ENCODE results near the gene TUFM.
"Not testable (repeated sequence)": the region's sequence is repeated elsewhere in the genome, so short reads cannot be mapped to it uniquely, and the experiment has no call there.

TUFM gene

DNA sequence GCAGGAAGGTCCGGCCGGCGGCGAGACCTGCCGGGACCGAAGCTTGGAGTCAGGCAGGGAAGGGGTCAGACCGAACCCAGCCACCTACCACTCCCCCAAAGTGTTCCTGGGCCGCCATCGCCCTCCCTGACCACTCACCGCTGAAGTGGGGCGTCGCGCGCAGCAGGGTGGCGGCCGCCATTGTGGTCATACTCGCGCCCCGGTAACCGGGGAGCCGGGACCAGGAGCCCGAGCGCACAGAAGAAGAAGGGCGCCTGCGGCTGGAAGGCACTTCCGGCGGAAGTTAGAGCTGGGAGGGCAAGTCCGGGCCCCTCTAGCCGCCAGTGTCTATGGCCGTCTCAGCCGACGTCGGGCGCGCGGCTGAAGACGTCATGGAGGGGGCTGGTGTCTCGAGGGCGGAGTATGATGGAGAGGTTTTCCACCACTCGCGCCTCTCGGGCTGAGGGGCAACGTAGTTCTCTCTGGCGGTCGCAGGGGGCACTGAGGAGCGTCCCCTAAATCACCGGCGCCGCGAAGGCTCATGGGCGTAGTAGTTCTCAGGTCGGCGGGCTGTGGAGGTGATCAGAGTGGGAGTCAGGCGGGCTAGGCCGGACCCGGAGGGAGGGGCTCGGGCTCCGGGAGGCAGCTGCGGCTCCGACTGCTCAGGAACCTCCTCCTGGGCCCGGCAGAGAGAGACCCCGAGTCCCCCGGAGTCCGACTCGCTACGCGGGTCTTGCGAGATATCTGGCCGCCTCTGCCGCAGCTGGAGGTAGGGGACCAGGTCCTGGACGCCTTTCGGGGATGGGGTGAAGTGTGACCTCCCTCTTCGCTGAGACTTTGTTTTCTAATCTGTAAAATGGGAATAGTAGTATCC lies at the start of gene TUFM:
Gene TUFM, minus strand, starts transcription at position 269 of the 853 bp plus-strand sequence. Its CDS starts 79 bp downstream, at position 190.
- DNase-seq (ENCODE audit: low spot score), result peak; percentile 100

DNA sequence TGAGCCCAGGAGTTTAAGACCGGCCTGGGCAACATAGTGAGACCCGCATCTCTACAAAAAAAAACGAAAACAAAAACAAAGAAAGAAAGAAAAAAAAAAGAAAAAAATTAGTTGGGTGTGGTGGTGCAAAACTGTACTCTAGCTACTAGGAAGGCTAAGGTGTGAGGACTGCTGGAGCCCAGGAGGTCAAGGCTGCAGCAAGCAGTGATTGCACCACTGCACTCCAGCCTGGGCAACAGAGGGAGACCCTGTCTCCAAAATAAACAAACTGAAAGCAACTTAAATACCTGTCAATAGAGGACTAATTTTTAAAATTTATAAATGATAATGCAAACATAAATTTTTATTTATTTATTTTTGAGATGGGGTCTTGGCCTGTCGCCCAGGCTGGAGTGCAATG lies 49.5 kb upstream of the TUFM start:
- no peak for DNase-seq (ENCODE audit: low spot score)

- DNase-seq (ENCODE audit: low spot score), result no peak
These were observed 47.1 kb upstream of the TUFM start for GRCh38 chr16:28893291-28893690.

DNA sequence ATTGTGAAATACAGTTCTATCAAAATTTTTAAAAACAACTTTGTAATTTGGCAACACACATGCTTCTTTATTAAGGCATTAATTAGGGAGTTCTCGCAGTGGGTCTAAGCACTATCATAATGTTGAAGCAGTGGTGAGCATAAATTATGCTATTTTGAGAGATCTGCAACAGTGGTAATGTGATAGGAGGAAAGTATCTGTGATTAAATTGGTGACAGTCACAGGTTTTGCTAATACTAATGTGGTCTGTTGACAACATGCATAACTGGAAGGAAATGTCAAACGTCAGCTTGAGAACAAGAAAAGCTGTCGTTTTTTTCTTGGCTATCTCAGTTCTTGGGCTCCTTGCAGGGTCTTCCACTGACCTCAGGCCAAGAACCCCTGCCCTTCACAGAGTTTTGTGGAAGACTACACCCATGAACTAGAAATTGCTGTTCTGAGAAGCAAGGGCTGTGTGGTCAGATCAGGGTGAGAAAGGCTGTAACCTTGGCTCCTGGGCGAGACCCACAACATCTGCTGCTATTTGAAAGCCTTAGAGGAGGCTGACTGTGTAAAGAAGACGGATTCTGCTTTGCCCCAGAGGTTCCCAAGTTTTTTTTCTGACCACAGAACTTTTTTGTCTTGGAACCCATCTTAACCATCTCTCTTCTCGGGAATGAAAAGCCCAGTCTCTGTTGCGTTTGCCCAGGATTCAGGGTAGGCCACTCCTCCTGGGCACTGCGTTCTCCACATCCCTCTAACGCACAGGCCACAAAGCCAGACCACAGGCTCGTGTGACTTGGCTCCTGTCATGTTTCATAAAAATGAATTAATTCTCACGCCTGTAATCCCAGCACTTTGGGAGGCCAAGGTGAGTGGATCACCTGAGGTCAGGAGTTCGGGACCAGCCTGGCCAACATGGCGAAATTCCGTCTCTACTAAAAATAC lies 46.1 kb upstream of the TUFM start:
- no peak for DNase-seq (ENCODE audit: low spot score)

DNA sequence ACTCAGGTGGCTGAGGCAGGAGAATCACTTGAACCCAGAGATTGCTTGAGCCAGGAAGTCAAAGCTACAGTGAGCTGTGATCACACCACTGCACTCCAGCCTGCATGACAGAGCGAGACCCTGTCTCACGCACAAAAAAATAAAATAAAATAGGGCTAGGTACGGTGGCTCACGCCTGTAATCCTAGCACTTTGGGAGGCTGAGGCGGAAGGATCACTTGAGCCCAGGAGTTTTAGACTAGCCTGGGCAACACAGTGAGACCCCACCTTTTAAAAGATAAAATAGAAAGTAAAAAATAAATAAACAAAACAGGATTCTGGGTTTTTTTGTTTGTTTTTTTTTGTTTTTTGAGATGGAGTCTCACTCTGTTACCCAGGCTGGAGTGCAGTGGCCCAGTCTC lies 44.2 kb upstream of the TUFM start:
- not testable (repeated sequence) for DNase-seq (ENCODE audit: low spot score)

DNA sequence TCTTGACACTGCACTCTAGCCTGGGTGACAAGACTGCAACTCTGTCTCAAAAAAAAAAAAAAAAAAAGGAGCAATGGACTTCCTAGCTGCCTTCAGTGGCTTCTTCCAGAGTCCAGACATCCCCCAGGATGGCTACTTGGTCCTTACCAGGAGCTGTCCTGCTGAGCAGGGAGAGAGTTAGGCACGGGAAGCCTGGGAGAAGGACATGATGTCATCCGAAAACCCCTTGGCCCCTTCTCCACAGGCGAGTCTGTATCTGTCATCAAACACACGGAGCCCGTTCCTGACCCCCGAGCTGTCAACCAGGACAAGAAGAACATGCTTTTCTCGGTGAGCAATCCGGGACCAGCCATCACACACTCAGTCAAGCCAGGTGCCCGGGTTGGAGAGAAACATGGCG lies 40.8 kb upstream of the TUFM start:
- DNase-seq (ENCODE audit: low spot score), result no peak

- no peak for DNase-seq (ENCODE audit: low spot score)
These were observed 37.9 kb upstream of the TUFM start for GRCh38 chr16:28884045-28884444.

GRCh38 chr16:28883221-28883996 lies 37.3 kb upstream of the TUFM start:
- DNase-seq (ENCODE audit: low spot score), result no peak

DNA sequence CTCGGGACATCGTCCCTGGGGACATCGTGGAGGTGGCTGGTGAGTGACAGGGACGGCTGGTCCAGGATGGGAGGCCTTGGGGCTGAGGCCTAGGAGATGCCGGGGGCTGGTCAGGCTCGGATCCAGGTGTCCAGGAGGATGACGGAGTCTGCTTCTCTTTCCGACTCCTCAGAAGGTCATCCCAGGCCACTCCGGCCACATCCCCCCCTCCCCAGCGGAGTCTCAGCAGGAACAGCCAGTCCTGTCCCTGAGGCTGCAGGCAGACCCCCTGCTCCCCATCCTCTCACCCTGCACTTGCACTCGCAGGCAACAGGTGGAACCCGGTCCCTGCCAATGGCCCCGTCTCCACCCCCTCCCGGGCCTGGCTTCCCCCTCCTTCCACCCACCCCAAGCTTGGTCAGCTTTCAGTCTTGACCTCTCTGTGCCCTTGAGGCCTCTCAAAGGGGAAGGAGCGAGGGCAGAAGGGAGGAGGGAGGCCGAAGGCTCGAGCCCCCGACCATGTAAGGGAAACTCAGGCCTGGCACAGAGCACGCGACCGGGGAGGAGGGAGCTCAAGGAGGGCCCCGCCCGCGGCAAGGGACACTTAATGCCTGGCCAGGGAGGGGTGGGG lies 36.5 kb upstream of the TUFM start:
- DNase-seq (ENCODE audit: low spot score), result no peak

GRCh38 chr16:28881565-28881964 lies 35.4 kb upstream of the TUFM start:
- DNase-seq (ENCODE audit: low spot score), result not testable (repeated sequence)

GRCh38 chr16:28880955-28881354 lies 34.8 kb upstream of the TUFM start:
- no peak for DNase-seq (ENCODE audit: low spot score)

- DNase-seq (ENCODE audit: low spot score), result no peak
These were observed 34.4 kb upstream of the TUFM start for GRCh38 chr16:28880589-28880915.

DNA sequence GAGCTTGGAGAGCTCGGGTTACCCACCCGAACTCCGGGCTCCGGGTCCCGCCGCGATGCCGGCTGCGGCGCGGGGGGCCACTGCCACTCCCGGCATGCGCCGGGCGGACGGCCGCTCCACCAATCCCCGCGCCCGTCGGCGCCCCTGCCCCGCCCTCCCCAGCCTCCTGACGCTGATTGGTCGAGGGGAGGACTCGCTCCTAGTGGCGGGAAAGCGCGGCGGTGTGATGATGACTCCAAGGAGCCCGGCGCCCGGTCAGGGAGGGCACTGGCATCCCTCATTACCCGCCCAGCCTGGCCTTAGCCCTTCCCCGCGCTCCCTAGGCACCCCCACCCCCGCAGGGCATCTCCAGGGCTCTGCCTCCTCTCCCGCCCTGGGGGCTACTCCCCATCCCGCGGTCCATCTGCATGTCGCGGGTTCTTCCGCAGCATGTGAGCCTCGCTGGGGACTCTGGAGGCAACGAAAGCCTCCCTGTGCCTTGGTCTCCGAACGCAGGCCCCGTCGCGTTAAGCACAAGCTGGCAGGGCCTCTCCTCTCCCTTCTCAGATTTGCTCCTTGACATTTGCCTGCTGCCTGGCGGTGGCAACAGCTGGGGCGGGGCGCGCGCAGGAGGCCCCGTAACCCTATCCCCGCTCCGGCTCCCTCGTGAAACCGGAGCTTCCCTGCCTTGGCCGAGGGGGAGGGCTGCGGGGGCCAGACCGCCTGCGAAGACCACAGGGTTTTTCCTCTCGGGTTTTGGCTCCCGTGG lies 33.9 kb upstream of the TUFM start:
- DNase-seq (ENCODE audit: low spot score), result peak; percentile 86

DNA sequence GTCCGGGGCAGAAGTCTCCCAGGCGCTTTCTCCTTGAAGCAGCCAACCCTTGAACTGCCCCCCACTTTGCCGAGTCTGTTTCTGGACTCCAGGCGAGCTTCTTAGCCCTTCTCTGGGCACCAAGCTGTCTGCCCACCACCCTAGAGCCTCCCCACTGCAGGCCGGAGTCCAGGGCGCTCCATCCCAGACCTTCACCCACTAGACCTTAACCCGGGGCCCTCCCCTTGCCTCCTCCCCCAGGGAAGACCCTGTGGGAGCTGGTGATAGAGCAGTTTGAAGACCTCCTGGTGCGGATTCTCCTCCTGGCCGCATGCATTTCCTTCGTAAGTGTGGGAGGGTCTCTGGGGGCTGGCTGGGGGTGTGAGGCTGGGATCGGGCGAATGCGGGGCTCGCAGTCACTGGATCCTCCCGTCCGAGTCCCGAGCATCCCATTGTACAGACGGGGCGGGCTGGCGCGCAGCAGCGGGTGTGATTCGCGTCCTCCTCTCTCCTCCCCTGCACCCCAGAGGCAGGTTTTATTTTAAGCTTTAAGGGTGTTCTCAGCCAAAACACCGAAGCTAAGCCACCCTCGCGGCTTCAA lies 33.2 kb upstream of the TUFM start:
- no peak for DNase-seq (ENCODE audit: low spot score)

GRCh38 chr16:28878083-28878926 lies 32.2 kb upstream of the TUFM start, which contains the start of gene ATP2A1:
Gene ATP2A1 (plus strand): TSS chr16:28878488. CDS start chr16:28878672, 184 bp downstream.
- no peak for DNase-seq (ENCODE audit: low spot score)

DNA sequence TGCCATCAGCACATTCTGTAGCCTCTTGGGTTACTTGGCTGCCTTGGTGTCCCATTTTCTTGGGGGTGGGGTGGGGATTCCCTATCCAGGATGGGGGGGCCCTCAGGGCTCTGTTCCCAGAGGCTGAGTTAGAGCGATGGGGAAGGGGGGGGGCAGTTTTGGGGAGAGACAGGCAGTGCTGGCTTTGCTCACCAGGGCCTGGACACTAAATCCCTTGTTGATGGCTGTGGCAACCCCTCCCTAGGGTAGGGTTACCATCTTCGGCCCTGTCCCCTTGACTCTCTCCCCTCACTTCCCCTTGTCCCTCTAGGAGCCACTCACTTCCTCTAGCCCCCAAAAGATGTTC lies 31.5 kb upstream of the TUFM start:
- no peak for DNase-seq (ENCODE audit: low spot score)

- DNase-seq (ENCODE audit: low spot score), result no peak
These were observed 31.0 kb upstream of the TUFM start for GRCh38 chr16:28876973-28877654.

DNA sequence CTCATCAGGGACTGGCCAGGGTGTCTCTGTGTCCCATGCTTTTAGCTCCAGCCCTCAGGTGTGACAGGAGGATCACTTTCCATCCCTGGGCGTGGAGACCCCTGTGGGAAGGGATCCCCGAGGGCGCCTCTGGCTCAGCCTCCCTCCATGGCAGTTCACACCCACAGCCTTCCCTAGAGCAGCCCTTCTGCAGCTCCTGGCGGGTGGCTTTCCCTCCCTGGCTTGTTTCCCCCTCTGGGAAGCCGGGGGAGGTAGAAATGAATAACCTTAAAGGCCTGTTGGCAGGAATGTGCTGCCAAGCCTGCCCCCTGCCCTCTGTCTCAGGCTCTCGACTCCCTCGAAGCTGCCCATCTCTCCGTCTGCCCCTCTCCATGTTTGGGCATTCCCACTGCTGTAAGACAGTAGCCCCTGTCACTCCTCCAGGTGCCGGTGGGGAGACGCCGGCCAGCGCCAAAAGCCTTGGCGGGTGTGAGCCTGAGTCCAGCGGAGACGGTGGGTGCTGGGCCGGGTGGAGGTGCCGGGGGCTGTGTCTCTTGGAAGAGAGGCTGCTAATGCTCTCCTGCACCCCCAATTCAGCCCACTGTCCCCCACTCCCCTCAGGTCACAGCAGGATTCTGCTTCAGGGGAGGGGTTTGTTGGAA lies 30.0 kb upstream of the TUFM start:
- DNase-seq (ENCODE audit: low spot score), result peak; percentile 21

Data from cerebellar cortex (tissue), 1 donor.